SK-N-SH (cell line): ENCODE data around the gene TECPR2. TPM values are rescaled to one million over a fixed set of nuclear protein-coding genes. Genes with fewer than 3 reads are reported as not detected.

Source experiments
- CTCF ChIA-PET: fragments of 300-600, 350-600 bp; formaldehyde crosslinking; extraction: SDS; loops from one replicate; lab custom pipeline; 2021; lab: Yijun Ruan, JAX
- POLR2A ChIA-PET: fragments of 350-600 bp; sonication (Branson Sonifier 250); formaldehyde crosslinking; extraction: SDS; loops from one replicate; lab custom pipeline; 2020; ENCODE audit warnings: antibody characterized with exemption, inconsistent platforms; lab: Yijun Ruan, JAX
- DNase-seq: peaks from one replicate; pipeline ENCODE4 v3.0.0; 2012
- H2AFZ ChIP-seq: fragments of 200-600 bp; sonication (generic); 2 replicates; pipeline ENCODE4 v1.8.1; 2016; ENCODE audit warnings: antibody characterized with exemption, mild to moderate bottlenecking, low read depth
- H3F3A ChIP-seq: fragments of 200-600 bp; sonication (generic); replicated peaks from 2 replicates; pipeline ENCODE3; 2016; ENCODE audit warnings: antibody characterized with exemption, mild to moderate bottlenecking; ENCODE audit not compliant: insufficient read depth
- H3K27ac ChIP-seq, 2 experiments: fragments of 200-500 bp in 1 of 2; fragments of 200-600 bp in 1 of 2; sonication (Bioruptor generic) in 1 of 2; sonication (generic), shearing (Covaris generic) in 1 of 2; 2 replicates each; pipeline versions ENCODE4 v1.5.1 to v1.6.1; 2014 to 2016; ENCODE audit warnings: low read depth in 2 of 2, inconsistent platforms in 1 of 2, low read length in 1 of 2, mild to moderate bottlenecking in 1 of 2, mixed read lengths in 1 of 2
- H3K27me3 ChIP-seq: fragments of 200-600 bp; sonication (generic), shearing (Covaris generic); 2 replicates; pipeline ENCODE4 v1.6.1; 2016; ENCODE audit warnings: mixed run types; ENCODE audit not compliant: insufficient read depth
- H3K36me3 ChIP-seq, 2 experiments: fragments of 200-500 bp in 1 of 2; fragments of 200-600 bp in 1 of 2; sonication (Bioruptor generic) in 1 of 2; sonication (generic) in 1 of 2; replicated peaks in 1 of 2; 2 replicates each; pipeline versions ENCODE3 to v1.5.1; 2014 to 2016; ENCODE audit warnings: low read length in 1 of 2, mild to moderate bottlenecking in 1 of 2; ENCODE audit not compliant: insufficient read depth in 2 of 2, control insufficient read depth in 1 of 2
- H3K4me1 ChIP-seq, 2 experiments: fragments of 200-500 bp in 1 of 2; fragments of 200-600 bp in 1 of 2; sonication (Bioruptor generic) in 1 of 2; sonication (generic), shearing (Covaris generic) in 1 of 2; 2 replicates each; pipeline versions ENCODE4 v1.5.1 to v1.6.1; 2014 to 2016; ENCODE audit warnings: low read depth in 1 of 2, low read length in 1 of 2, mixed run types in 1 of 2; ENCODE audit not compliant: insufficient read depth in 2 of 2, control insufficient read depth in 1 of 2
- H3K4me2 ChIP-seq: fragments of 200-600 bp; sonication (generic), shearing (Covaris generic); 2 replicates; pipeline ENCODE4 v1.6.1; 2017; ENCODE audit warnings: mixed run types
- H3K4me3 ChIP-seq, 2 experiments: fragments of 200-500 bp in 1 of 2; fragments of 200-600 bp in 1 of 2; sonication (Bioruptor generic) in 1 of 2; sonication (generic), shearing (Covaris generic) in 1 of 2; 2 replicates each; pipeline versions ENCODE4 v1.5.1 to v1.8.1; 2014 to 2016; ENCODE audit warnings: low read depth in 2 of 2, inconsistent platforms in 1 of 2, low read length in 1 of 2, mild to moderate bottlenecking in 1 of 2, mixed read lengths in 1 of 2, moderate library complexity in 1 of 2
- H3K79me2 ChIP-seq: fragments of 200-600 bp; sonication (generic); 2 replicates; pipeline ENCODE4 v1.8.1; 2017; ENCODE audit warnings: mild to moderate bottlenecking; ENCODE audit not compliant: insufficient read depth
- H3K9ac ChIP-seq: fragments of 200-600 bp; sonication (generic); 2 replicates; pipeline ENCODE4 v1.6.1; 2017; ENCODE audit warnings: mixed run types
- H3K9me2 ChIP-seq: fragments of 200-600 bp; sonication (generic); 2 replicates; pipeline ENCODE4 v1.6.1; 2017; ENCODE audit warnings: mixed run types
- H3K9me3 ChIP-seq: fragments of 200-600 bp; sonication (generic); 2 replicates; pipeline ENCODE4 v1.6.1; 2017; ENCODE audit warnings: mixed run types, mild to moderate bottlenecking, moderate library complexity
- H4K20me1 ChIP-seq: fragments of 200-600 bp; sonication (generic); 2 replicates; pipeline ENCODE4 v1.6.1; 2017; ENCODE audit warnings: mild to moderate bottlenecking, mixed run types; ENCODE audit not compliant: insufficient read depth
- EZH2phosphoT487 ChIP-seq: fragments of 200-600 bp; sonication (generic); IDR thresholded peaks from 2 replicates; pipeline ENCODE4 v1.6.1; 2017; ENCODE audit warnings: low read depth, mixed run types, mild to moderate bottlenecking, antibody characterized with exemption, moderate library complexity, borderline replicate concordance
- FOSL2 ChIP-seq: IDR thresholded peaks from 2 replicates; pipeline ENCODE4 v1.4.0; 2012; ENCODE audit warnings: low read depth, mild to moderate bottlenecking, moderate library complexity, borderline replicate concordance
- FOXJ3 ChIP-seq: sonication (generic); formaldehyde crosslinking; IDR thresholded peaks from 2 replicates; pipeline ENCODE4 v1.5.1; 2020; ENCODE audit warnings: mild to moderate bottlenecking, missing genetic modification reagents
- FOXM1 ChIP-seq: IDR thresholded peaks from 2 replicates; pipeline ENCODE4 v1.4.0; 2012; ENCODE audit warnings: low read depth, mild to moderate bottlenecking
- GABPA ChIP-seq: IDR thresholded peaks from 2 replicates; pipeline ENCODE4 v1.4.0; 2012; ENCODE audit warnings: low read depth, mild to moderate bottlenecking
- GATA2 ChIP-seq: sonication (generic); formaldehyde crosslinking; IDR thresholded peaks from 2 replicates; pipeline ENCODE4 v1.5.0; 2020; ENCODE audit warnings: mild to moderate bottlenecking, missing genetic modification reagents
- IRF3 ChIP-seq: fragments of 150-350 bp; IDR thresholded peaks from 2 replicates; pipeline ENCODE4 v1.6.1; 2016; ENCODE audit warnings: mild to moderate bottlenecking, low read depth, low read length
- JUND ChIP-seq: IDR thresholded peaks from 2 replicates; pipeline ENCODE4 v1.4.0; 2012
- MXI1 ChIP-seq: IDR thresholded peaks from 2 replicates; pipeline ENCODE4 v1.6.1; 2012; ENCODE audit warnings: mild to moderate bottlenecking, low read depth, low read length, improper control_type of control experiment
- NFIC ChIP-seq: IDR thresholded peaks from 2 replicates; pipeline ENCODE4 v1.4.0; 2012; ENCODE audit warnings: borderline replicate concordance
- NRF1 ChIP-seq: IDR thresholded peaks from 2 replicates; pipeline ENCODE4 v1.6.1; 2012; ENCODE audit warnings: low read depth, mild to moderate bottlenecking, low read length
- PBX3 ChIP-seq: IDR thresholded peaks from 2 replicates; pipeline ENCODE4; 2012
- RCOR1 ChIP-seq: fragments of 150-350 bp; IDR thresholded peaks from 2 replicates; pipeline ENCODE4 v1.6.1; 2017; ENCODE audit warnings: antibody characterized with exemption, low read length
- RFX5 ChIP-seq: IDR thresholded peaks from 2 replicates; pipeline ENCODE4 v1.6.1; 2012; ENCODE audit warnings: mild to moderate bottlenecking, improper control_type of control experiment, low read length
- RXRA ChIP-seq: IDR thresholded peaks from 2 replicates; pipeline ENCODE4 v1.4.0; 2012; ENCODE audit warnings: low read depth, mild to moderate bottlenecking, borderline replicate concordance
- SMC3 ChIP-seq: IDR thresholded peaks from 2 replicates; pipeline ENCODE4 v1.6.1; 2012; ENCODE audit warnings: low read depth, low read length, improper control_type of control experiment
- TCF12 ChIP-seq: IDR thresholded peaks from 2 replicates; pipeline ENCODE4 v1.4.0; 2012
- USF1 ChIP-seq: IDR thresholded peaks from 2 replicates; pipeline ENCODE4 v1.4.0; 2012; ENCODE audit warnings: low read depth, borderline replicate concordance
- USF2 ChIP-seq: fragments of 150-350 bp; IDR thresholded peaks from 2 replicates; pipeline ENCODE4 v1.6.1; 2017; ENCODE audit warnings: antibody characterized with exemption, low read length, low read depth, borderline replicate concordance
- ZBTB33 ChIP-seq: IDR thresholded peaks from 2 replicates; pipeline ENCODE4 v1.4.0; 2012; ENCODE audit warnings: low read depth, borderline replicate concordance
- WGBS: methylation state at CpG from one replicate; pipeline ENCODE4 v1.1.6; 2017; ENCODE audit warnings: low lambda C conversion rate; 5-methylcytosine and 5-hydroxymethylcytosine counted together
- polyA plus RNA-seq, 3 experiments: library from polyadenylated mRNA; depleted of rRNA; stranded (reverse); fragments of >200 nt; gene quantifications; 2 replicates each; pipeline ENCODE4 v1.2.3, GENCODE V29; 2012

TECPR2 gene
- polyA plus RNA-seq, 1 of the 3 experiments (the other 2 are of a cell fraction), result 6.9 TPM

DNA sequence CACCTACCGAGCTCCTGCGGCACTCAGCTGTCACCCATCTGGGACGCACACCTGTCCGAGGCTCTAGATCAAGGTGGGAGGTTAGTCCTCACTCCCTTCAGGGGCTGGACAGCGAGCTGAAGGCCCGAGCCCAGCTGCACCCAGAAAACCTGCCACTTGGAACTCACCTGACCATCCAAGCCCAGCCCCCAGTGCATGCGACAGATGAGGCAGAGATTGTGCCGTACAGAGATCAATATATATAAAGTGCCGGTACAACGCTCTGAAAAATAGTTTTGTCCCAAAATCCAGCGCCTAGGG, 143.8 kb downstream of the TECPR2 start:
- H4K20me1 ChIP-seq, result no peaks in the 10 kb centered on the region
- ChIA-PET CTCF (interaction anchor here (0.6 to 1.5 kb wide), 2 partner anchors 18 to 215 kb away, joined by 3 to 4 read pairs; no protein-coding TSS in a partner anchor), POLR2A (no interaction called here)
- no peak for DNase-seq
- peaks cover 12% of the 10 kb centered on the region; the same call in 1 of the 2 replicates for H3K79me2 ChIP-seq
- 100% methylated on average over 8 of the region's 11 CpGs for WGBS
- peaks cover 4% of the 10 kb centered on the region for H3F3A ChIP-seq
- no peaks in the 10 kb centered on the region for H3K9me2 ChIP-seq
- peaks cover 0 to 5% of the 10 kb centered on the region in 2 experiments for H3K36me3 ChIP-seq
- H3K4me2 ChIP-seq, result no peak overlapping the region
- H2AFZ ChIP-seq, result no peak overlapping the region
- H3K4me3 ChIP-seq, result no peak overlapping the region
- no peak overlapping the region for H3K9ac ChIP-seq
- TF ChIP-seq RFX5, result no peak
- no peak for TF ChIP-seq FOXJ3 (CRISPR knock-in tag)
- no peak for TF ChIP-seq ZBTB33
- TF ChIP-seq FOXM1, result no peak
- TF ChIP-seq IRF3, result no peak
- TF ChIP-seq JUND, result no peak
- no peak for TF ChIP-seq NRF1
- no peak for TF ChIP-seq GATA2 (CRISPR knock-in tag)
- no peak for TF ChIP-seq SMC3
- no peak for TF ChIP-seq USF2
- TF ChIP-seq NFIC, result no peak
- no peak for TF ChIP-seq USF1
- no peak for TF ChIP-seq RCOR1
- no peak for TF ChIP-seq EZH2phosphoT487
- no peak for TF ChIP-seq FOSL2
- TF ChIP-seq TCF12, result no peak
- TF ChIP-seq PBX3, result no peak
- no peak for TF ChIP-seq GABPA
- no peak for TF ChIP-seq RXRA
- no peak for TF ChIP-seq MXI1
- H3K4me1 ChIP-seq, result peaks cover 0 to 17% of the 10 kb centered on the region in 2 experiments; a peak in 1 of 4 replicates
- H3K27me3 ChIP-seq, result no peaks in the 10 kb centered on the region
- H3K9me3 ChIP-seq, result no peaks in the 10 kb centered on the region
- H3K27ac ChIP-seq, result no peak overlapping the region
